NCI-H146 treated with DMSO at 0.1 percent for 48 hours (cell line): Measurements from ENCODE around the gene GMPPB.

Source experiments
- DNase-seq: peaks from one replicate; lab custom pipeline; 2025; ENCODE audit not compliant: unreplicated experiment; lab: John Stamatoyannopoulos, UW

Gene GMPPB

DNA sequence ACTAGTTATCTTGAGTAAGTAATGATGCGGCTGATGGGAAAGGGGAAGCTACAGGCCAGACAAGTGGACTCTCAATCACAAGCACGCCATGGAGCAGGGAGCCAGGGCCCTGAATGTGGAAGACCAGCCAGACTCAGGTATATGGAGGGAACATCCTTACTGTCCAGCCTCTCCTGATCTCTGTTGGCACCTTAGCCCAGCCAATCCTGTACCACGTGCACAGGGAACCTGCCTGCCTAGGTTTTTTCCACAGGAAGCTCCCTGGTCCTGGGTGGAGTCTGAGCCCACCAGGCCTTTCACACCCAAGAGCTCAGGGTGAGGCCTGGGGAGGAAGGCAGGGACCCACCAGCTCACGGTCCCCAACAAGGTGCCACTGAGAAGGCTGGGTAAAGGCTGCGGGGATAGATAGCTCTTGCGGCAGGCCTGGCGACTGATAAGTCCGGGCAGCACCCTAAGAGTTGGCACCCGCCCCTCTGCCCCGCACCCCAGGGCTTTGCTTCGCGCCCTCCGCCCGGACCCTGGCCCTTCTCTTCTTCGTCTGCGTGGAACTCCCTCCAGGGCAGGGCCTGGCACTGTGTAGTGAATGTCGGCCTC is 50.5 kb downstream of the GMPPB start:
- no peak for DNase-seq

DNA sequence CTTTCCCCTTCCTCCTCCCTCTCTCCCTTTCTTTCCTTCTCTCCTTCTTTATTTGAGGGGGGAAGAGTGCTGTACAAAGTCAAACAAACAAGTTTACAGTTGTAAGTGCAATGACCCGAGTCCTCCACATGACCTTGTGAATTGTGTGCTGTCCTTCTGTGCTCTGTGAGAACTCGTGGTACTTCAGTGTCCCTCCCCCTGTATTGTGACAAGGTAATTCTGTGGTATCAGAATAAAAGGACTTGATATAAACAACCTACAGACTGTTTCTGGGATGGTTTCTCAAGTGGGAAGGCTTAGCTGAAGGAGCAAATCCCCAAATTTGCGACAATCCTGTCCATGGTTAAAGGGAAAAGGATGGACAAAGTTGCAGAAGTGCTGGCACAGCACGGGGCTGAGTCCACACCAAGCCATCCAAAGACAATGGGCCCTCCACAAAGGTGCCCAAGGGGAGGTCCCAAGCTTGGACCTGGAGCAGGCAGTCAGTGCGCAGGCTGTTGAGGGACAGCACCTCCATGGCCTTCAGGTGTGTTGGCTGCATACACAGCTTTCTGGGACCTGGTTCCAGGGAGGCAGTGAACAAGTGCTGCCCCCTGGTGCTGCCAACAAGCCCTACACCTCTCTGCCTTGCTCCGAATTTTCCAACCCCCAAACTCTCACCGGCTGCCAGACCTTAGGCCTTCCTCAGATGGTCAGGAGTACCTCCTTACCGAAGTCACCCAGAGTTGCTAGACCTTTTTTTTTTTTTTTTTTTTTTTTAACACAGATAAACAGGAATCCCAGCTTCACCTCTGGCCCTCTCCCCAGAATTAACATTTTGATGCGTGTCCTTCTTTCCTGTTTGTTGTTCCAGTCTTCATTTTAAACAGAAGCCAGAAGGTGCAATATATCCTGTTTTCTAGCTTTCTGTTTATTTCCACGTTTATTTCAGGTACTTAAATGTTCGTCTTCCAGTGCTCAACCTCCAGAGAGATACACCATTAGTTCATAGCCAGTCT is 52.2 kb downstream of the GMPPB start:
- no peak for DNase-seq

GRCh38 chr3:49670940-49671290 is 52.8 kb downstream of the GMPPB start:
- DNase-seq, result no peak
